HepG2 (cell line): Measurements from ENCODE around the gene NUCB1. TPM values are rescaled to one million over a fixed set of nuclear protein-coding genes. Genes with fewer than 3 reads are reported as not detected.

Experiments used
- ADNP ChIP-seq: sonication (generic); formaldehyde crosslinking; IDR thresholded peaks from 2 replicates; pipeline ENCODE4 v1.4.0; 2020; ENCODE audit warnings: missing genetic modification reagents
- CEBPB ChIP-seq: IDR thresholded peaks from 2 replicates; pipeline ENCODE4 v1.6.1; 2011; ENCODE audit warnings: low read depth, low read length, improper control_type of control experiment, borderline replicate concordance
- GATAD2A ChIP-seq: IDR thresholded peaks from 2 replicates; pipeline ENCODE4 v1.6.1; 2016
- KAT8 ChIP-seq: IDR thresholded peaks from 2 replicates; pipeline ENCODE4 v1.6.1; 2016; ENCODE audit warnings: missing genetic modification reagents, missing compliant biosample characterization
- POLR2G ChIP-seq: fragments of 200-400 bp; formaldehyde crosslinking; IDR thresholded peaks from 2 replicates; pipeline ENCODE4 v1.6.1; 2018; ENCODE audit warnings: mild to moderate bottlenecking, low read depth, low read length, moderate library complexity
- TARDBP ChIP-seq: sonication (generic); formaldehyde crosslinking; IDR thresholded peaks from 2 replicates; pipeline ENCODE4 v1.8.0; 2022; ENCODE audit warnings: mild to moderate bottlenecking, missing genetic modification reagents
- TERF1 ChIP-seq: sonication (generic); formaldehyde crosslinking; IDR thresholded peaks from 2 replicates; pipeline ENCODE4 v1.8.0; 2022; ENCODE audit warnings: mild to moderate bottlenecking, missing genetic modification reagents, moderate library complexity
- XRCC5 ChIP-seq: fragments of 200-400 bp; formaldehyde crosslinking; optimal IDR thresholded peaks from 2 replicates; pipeline ENCODE3; 2017; ENCODE audit warnings: mild to moderate bottlenecking, low read length
- YY1 ChIP-seq: IDR thresholded peaks from 2 replicates; pipeline ENCODE4 v1.6.1; 2011; ENCODE audit warnings: low read length, low read depth, moderate library complexity, mild to moderate bottlenecking; ENCODE audit not compliant: insufficient read depth, insufficient replicate concordance
- ZMAT3 ChIP-seq: sonication (generic); formaldehyde crosslinking; conservative IDR thresholded peaks from 2 replicates; pipeline ENCODE4 v1.7.0; 2021; ENCODE audit warnings: missing genetic modification reagents
- ZNF124 ChIP-seq: sonication (generic); formaldehyde crosslinking; IDR thresholded peaks from 2 replicates; pipeline ENCODE4 v1.4.0; 2020; ENCODE audit warnings: missing genetic modification reagents
- ZNF382 ChIP-seq: sonication (generic); formaldehyde crosslinking; IDR thresholded peaks from 2 replicates; pipeline ENCODE4 v1.5.0; 2020; ENCODE audit warnings: missing genetic modification reagents, mild to moderate bottlenecking, borderline replicate concordance
- ZNF496 ChIP-seq: sonication (generic); formaldehyde crosslinking; IDR thresholded peaks from 2 replicates; pipeline ENCODE4 v1.8.1; 2023; ENCODE audit warnings: mild to moderate bottlenecking, moderate library complexity, missing genetic modification reagents; ENCODE audit not compliant: insufficient replicate concordance
- ZNF510 ChIP-seq: sonication (generic); formaldehyde crosslinking; IDR thresholded peaks from 2 replicates; pipeline ENCODE4 v1.4.0; 2020; ENCODE audit warnings: low read depth, mild to moderate bottlenecking, missing genetic modification reagents
- ZNF557 ChIP-seq: sonication (generic); formaldehyde crosslinking; IDR thresholded peaks from 2 replicates; pipeline ENCODE4 v1.4.0; 2020; ENCODE audit warnings: missing genetic modification reagents
- ZNF75D ChIP-seq: sonication (generic); formaldehyde crosslinking; IDR thresholded peaks from 2 replicates; pipeline ENCODE4 v1.8.1; 2023; ENCODE audit warnings: missing genetic modification reagents, mild to moderate bottlenecking, borderline replicate concordance
- ZNF788 ChIP-seq: sonication (generic); formaldehyde crosslinking; IDR thresholded peaks from 2 replicates; pipeline ENCODE4 v1.5.0; 2020; ENCODE audit warnings: mild to moderate bottlenecking, missing genetic modification reagents, borderline replicate concordance
- polyA plus RNA-seq, 8 experiments: library from polyadenylated mRNA; depleted of rRNA in 3 of 8; stranded (reverse) in 7 of 8; unstranded in 1 of 8; fragments of >200 nt; fragmentation: Illumina TruSeq in 4 of 8; extraction: Trizol in 4 of 8; gene quantifications; 2 replicates each; pipeline versions ENCODE4 v1.2.1 to v1.2.3, GENCODE V29; 2011 to 2016; ENCODE audit warnings: low read depth in 4 of 8, missing spikeins in 1 of 8, mixed read lengths in 1 of 8; ENCODE audit not compliant: insufficient read depth in 1 of 8
- total RNA-seq, 5 experiments: library from RNA; depleted of rRNA; stranded (reverse); fragments of >200 nt; fragmentation: Illumina TruSeq; extraction: Trizol; gene quantifications; 2 replicates each; pipeline ENCODE4 v1.2.3, GENCODE V29; 2016; ENCODE audit warnings: low read depth in 1 of 5
- TF ChIP-seq, protein P1 (sequence below): sonication (generic); formaldehyde crosslinking; IDR thresholded peaks from 2 replicates; pipeline ENCODE4 v1.8.0; 2022; ENCODE audit warnings: mild to moderate bottlenecking, missing genetic modification reagents, moderate library complexity
- TF ChIP-seq, protein P2 (sequence below): sonication (generic); formaldehyde crosslinking; IDR thresholded peaks from 2 replicates; pipeline ENCODE4 v1.4.0; 2020; ENCODE audit warnings: missing genetic modification reagents, borderline replicate concordance
- TF ChIP-seq, protein P3 (sequence below): sonication (generic); formaldehyde crosslinking; IDR thresholded peaks from 2 replicates; pipeline ENCODE4 v1.5.1; 2020; ENCODE audit warnings: mild to moderate bottlenecking, missing genetic modification reagents

The NUCB1 gene
- total and polyA plus RNA-seq, 2 of the 13 experiments (the other 11 are each of a cell fraction or from before 2014, with no cell fraction given) = 82.3 to 106 TPM

GRCh38 chr19:48967346-48968178 lies 67.5 kb downstream of the NUCB1 start (continued):
- TF ChIP-seq ZNF75D (CRISPR knock-in tag) = no peak
- no peak; the same call in 1 of the 2 replicates for TF ChIP-seq GATAD2A (CRISPR knock-in tag)
- peak; percentile 76 for TF ChIP-seq YY1
- TF ChIP-seq TARDBP (CRISPR knock-in tag) = peak; percentile 43; the same call in 1 of the 2 replicates
- TF ChIP-seq ZNF788 (CRISPR knock-in tag) = 0 out of 2 replicates have a peak, but pooled peaks have one; percentile 23
- TF ChIP-seq ZMAT3 (CRISPR knock-in tag) = no peak
- no peak for TF ChIP-seq XRCC5
- peak; percentile 67; the same call in 1 of the 2 replicates for TF ChIP-seq TERF1 (CRISPR knock-in tag)
- peak; percentile 93 for TF ChIP-seq POLR2G
- TF ChIP-seq KAT8 = no peak; the same call in none of the 2 replicates
- TF ChIP-seq, protein P1, sequence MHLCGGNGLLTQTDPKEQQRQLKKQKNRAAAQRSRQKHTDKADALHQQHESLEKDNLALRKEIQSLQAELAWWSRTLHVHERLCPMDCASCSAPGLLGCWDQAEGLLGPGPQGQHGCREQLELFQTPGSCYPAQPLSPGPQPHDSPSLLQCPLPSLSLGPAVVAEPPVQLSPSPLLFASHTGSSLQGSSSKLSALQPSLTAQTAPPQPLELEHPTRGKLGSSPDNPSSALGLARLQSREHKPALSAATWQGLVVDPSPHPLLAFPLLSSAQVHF (CRISPR knock-in tag) = peak; percentile 21; the same call in 1 of the 2 replicates
- no peak for TF ChIP-seq ZNF557 (CRISPR knock-in tag)
- no peak for TF ChIP-seq ZNF496 (CRISPR knock-in tag)
- TF ChIP-seq, protein P2, sequence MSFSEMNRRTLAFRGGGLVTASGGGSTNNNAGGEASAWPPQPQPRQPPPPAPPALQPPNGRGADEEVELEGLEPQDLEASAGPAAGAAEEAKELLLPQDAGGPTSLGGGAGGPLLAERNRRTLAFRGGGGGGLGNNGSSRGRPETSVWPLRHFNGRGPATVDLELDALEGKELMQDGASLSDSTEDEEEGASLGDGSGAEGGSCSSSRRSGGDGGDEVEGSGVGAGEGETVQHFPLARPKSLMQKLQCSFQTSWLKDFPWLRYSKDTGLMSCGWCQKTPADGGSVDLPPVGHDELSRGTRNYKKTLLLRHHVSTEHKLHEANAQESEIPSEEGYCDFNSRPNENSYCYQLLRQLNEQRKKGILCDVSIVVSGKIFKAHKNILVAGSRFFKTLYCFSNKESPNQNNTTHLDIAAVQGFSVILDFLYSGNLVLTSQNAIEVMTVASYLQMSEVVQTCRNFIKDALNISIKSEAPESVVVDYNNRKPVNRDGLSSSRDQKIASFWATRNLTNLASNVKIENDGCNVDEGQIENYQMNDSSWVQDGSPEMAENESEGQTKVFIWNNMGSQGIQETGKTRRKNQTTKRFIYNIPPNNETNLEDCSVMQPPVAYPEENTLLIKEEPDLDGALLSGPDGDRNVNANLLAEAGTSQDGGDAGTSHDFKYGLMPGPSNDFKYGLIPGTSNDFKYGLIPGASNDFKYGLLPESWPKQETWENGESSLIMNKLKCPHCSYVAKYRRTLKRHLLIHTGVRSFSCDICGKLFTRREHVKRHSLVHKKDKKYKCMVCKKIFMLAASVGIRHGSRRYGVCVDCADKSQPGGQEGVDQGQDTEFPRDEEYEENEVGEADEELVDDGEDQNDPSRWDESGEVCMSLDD (CRISPR knock-in tag) = no peak
- TF ChIP-seq CEBPB = no peak
- no peak for TF ChIP-seq ZNF510 (CRISPR knock-in tag)
- no peak for TF ChIP-seq ZNF124 (CRISPR knock-in tag)
- no peak for TF ChIP-seq ADNP (CRISPR knock-in tag)
- TF ChIP-seq, protein P3, sequence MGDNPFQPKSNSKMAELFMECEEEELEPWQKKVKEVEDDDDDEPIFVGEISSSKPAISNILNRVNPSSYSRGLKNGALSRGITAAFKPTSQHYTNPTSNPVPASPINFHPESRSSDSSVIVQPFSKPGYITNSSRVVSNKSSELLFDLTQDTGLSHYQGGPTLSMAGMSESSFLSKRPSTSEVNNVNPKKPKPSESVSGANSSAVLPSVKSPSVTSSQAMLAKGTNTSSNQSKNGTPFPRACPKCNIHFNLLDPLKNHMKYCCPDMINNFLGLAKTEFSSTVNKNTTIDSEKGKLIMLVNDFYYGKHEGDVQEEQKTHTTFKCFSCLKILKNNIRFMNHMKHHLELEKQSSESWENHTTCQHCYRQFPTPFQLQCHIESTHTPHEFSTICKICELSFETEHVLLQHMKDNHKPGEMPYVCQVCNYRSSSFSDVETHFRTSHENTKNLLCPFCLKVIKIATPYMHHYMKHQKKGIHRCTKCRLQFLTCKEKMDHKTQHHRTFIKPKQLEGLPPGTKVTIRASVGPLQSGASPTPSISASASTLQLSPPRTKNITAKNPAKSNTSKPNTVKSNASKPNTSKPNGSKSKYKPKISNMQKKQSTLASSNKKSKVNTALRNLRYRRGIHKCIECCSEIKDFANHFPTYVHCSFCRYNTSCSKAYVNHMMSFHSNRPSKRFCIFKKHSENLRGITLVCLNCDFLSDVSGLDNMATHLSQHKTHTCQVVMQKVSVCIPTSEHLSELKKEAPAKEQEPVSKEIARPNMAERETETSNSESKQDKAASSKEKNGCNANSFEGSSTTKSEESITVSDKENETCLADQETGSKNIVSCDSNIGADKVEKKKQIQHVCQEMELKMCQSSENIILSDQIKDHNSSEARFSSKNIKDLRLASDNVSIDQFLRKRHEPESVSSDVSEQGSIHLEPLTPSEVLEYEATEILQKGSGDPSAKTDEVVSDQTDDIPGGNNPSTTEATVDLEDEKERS = no peak
- no peak for TF ChIP-seq ZNF382
